SK-N-SH treated with all-trans-retinoic acid at 6 μM for 48 hours (cell line): ENCODE measurements around the gene SCO2.

Experiments
- ATAC-seq: fragments of 200-7000 bp; cut with Tn5 transposase; 3 replicates; pipeline ENCODE4 v1.9.1; 2020; ENCODE audit warnings: mild to moderate bottlenecking, moderate library complexity
- ARNTL ChIP-seq: fragments of 450-650 bp; formaldehyde crosslinking; IDR thresholded peaks from 2 replicates; pipeline ENCODE4 v1.5.0; 2020; ENCODE audit warnings: low read depth, mild to moderate bottlenecking, moderate library complexity, borderline replicate concordance
- BACH2 ChIP-seq: fragments of 250-450 bp; sonication (Bioruptor Pico); IDR thresholded peaks from 2 replicates; pipeline ENCODE4 v1.9.0; 2021; ENCODE audit warnings: mild to moderate bottlenecking, borderline replicate concordance
- CREB5 ChIP-seq: fragments of 250-450 bp; sonication (Bioruptor Pico); IDR thresholded peaks from 2 replicates; pipeline ENCODE4 v1.5.1; 2020; ENCODE audit warnings: low read depth, mild to moderate bottlenecking, moderate library complexity
- CSDC2 ChIP-seq: fragments of 250-450 bp; sonication (Bioruptor Pico); IDR thresholded peaks from 2 replicates; pipeline ENCODE4 v1.5.0; 2020; ENCODE audit warnings: mild to moderate bottlenecking, moderate library complexity
- CSRNP3 ChIP-seq: fragments of 250-450 bp; sonication (Bioruptor Pico); IDR thresholded peaks from 2 replicates; pipeline ENCODE4 v1.5.1; 2021; ENCODE audit warnings: mild to moderate bottlenecking, moderate library complexity
- ESRRG ChIP-seq: fragments of 250-450 bp; sonication (Bioruptor Pico); IDR thresholded peaks from 2 replicates; pipeline ENCODE4 v1.6.1; 2021; ENCODE audit warnings: mild to moderate bottlenecking
- GLIS3 ChIP-seq: fragments of 250-450 bp; sonication (Bioruptor Pico); IDR thresholded peaks from 2 replicates; pipeline ENCODE4 v1.5.0; 2020; ENCODE audit warnings: mild to moderate bottlenecking, moderate library complexity
- ISL1 ChIP-seq: fragments of 250-450 bp; sonication (Bioruptor Pico); IDR thresholded peaks from 2 replicates; pipeline ENCODE4 v2.1.2; 2022; ENCODE audit warnings: mild to moderate bottlenecking, moderate library complexity
- OSR1 ChIP-seq: fragments of 250-450 bp; sonication (Bioruptor Pico); IDR thresholded peaks from 2 replicates; pipeline ENCODE4 v1.8.0; 2022; ENCODE audit warnings: moderate library complexity, mild to moderate bottlenecking, inconsistent platforms
- PATZ1 ChIP-seq: fragments of 250-450 bp; sonication (Bioruptor Pico); IDR thresholded peaks from 2 replicates; pipeline ENCODE4 v1.8.0; 2020; ENCODE audit warnings: mild to moderate bottlenecking, moderate library complexity, borderline replicate concordance
- POU6F1 ChIP-seq: fragments of 250-450 bp; sonication (Bioruptor Pico); IDR thresholded peaks from 2 replicates; pipeline ENCODE4 v1.8.0; 2021; ENCODE audit warnings: low read depth, mild to moderate bottlenecking, moderate library complexity, borderline replicate concordance
- RARB ChIP-seq: fragments of 250-450 bp; sonication (Bioruptor Pico); IDR thresholded peaks from 2 replicates; pipeline ENCODE4 v1.8.0; 2021; ENCODE audit warnings: mild to moderate bottlenecking, moderate library complexity
- SNAI2 ChIP-seq: fragments of 250-450 bp; sonication (Bioruptor Pico); IDR thresholded peaks from 2 replicates; pipeline ENCODE4 v1.5.0; 2020; ENCODE audit warnings: mild to moderate bottlenecking, moderate library complexity
- TCF4 ChIP-seq: fragments of 250-450 bp; sonication (Bioruptor Pico); IDR thresholded peaks from 2 replicates; pipeline ENCODE4 v1.8.0; 2021; ENCODE audit warnings: mild to moderate bottlenecking, moderate library complexity, borderline replicate concordance
- TSHZ2 ChIP-seq: fragments of 250-450 bp; sonication (Bioruptor Pico); IDR thresholded peaks from 2 replicates; pipeline ENCODE4 v1.5.0; 2020; ENCODE audit warnings: mild to moderate bottlenecking, moderate library complexity
- ZC3H10 ChIP-seq: fragments of 250-450 bp; sonication (Bioruptor Pico); IDR thresholded peaks from 2 replicates; pipeline ENCODE4 v1.5.1; 2021; ENCODE audit warnings: mild to moderate bottlenecking, moderate library complexity
- ZFP3 ChIP-seq: fragments of 250-450 bp; sonication (Bioruptor Pico); IDR thresholded peaks from 2 replicates; pipeline ENCODE4 v1.5.0; 2020; ENCODE audit warnings: mild to moderate bottlenecking, moderate library complexity
- ZFP30 ChIP-seq: fragments of 450-650 bp; formaldehyde crosslinking; IDR thresholded peaks from 2 replicates; pipeline ENCODE4 v1.5.0; 2022; ENCODE audit warnings: mild to moderate bottlenecking, moderate library complexity
- ZNF565 ChIP-seq: fragments of 450-650 bp; formaldehyde crosslinking; conservative IDR thresholded peaks from 2 replicates; pipeline ENCODE4 v1.5.0; 2020; ENCODE audit warnings: low read depth, mild to moderate bottlenecking, moderate library complexity
- ZNF8 ChIP-seq: fragments of 450-650 bp; formaldehyde crosslinking; IDR thresholded peaks from 2 replicates; pipeline ENCODE4 v1.5.0; 2020; ENCODE audit warnings: mild to moderate bottlenecking, moderate library complexity

The SCO2 gene

GRCh38 chr22:50564289-50564688, 38.9 kb upstream of the SCO2 start:
- TF ChIP-seq ZFP3 (CRISPR knock-in tag) (no peak), ISL1 (CRISPR knock-in tag) (no peak), PATZ1 (CRISPR knock-in tag) (no peak)
- TF ChIP-seq, all 23 proteins: peak for 0
- no peak for ATAC-seq

- peak; percentile 24 for ATAC-seq
- TF ChIP-seq ARNTL (CRISPR knock-in tag), result no peak
- no peak for TF ChIP-seq GLIS3 (CRISPR knock-in tag)
- no peak for TF ChIP-seq TCF4 (CRISPR knock-in tag)
- no peak for TF ChIP-seq CSDC2 (CRISPR knock-in tag)
- no peak for TF ChIP-seq CSRNP3 (CRISPR knock-in tag)
- no peak for TF ChIP-seq SNAI2
- no peak for TF ChIP-seq BACH2
- no peak for TF ChIP-seq ZFP30 (CRISPR knock-in tag)
- no peak for TF ChIP-seq ESRRG
- TF ChIP-seq POU6F1 (CRISPR knock-in tag), result no peak
- no peak for TF ChIP-seq RARB (CRISPR knock-in tag)
- no peak for TF ChIP-seq ZNF8 (CRISPR knock-in tag)
- no peak for TF ChIP-seq CREB5 (CRISPR knock-in tag)
- TF ChIP-seq ISL1 (CRISPR knock-in tag), result no peak
- TF ChIP-seq PATZ1 (CRISPR knock-in tag), result no peak
- no peak for TF ChIP-seq ZNF565 (CRISPR knock-in tag)
- no peak for TF ChIP-seq ZC3H10
- TF ChIP-seq OSR1 (CRISPR knock-in tag), result no peak
- no peak for TF ChIP-seq TSHZ2 (CRISPR knock-in tag)
- TF ChIP-seq ZFP3 (CRISPR knock-in tag), result no peak
Measured at GRCh38 chr22:50563413-50564160, 38.2 kb upstream of the SCO2 start.
